ENCODE results near the gene UBXN1. TPM values are rescaled to one million over a fixed set of nuclear protein-coding genes. Genes with fewer than 3 reads are reported as not detected.
"Not testable (repeated sequence)": the region's sequence is repeated elsewhere in the genome, so short reads cannot be mapped to it uniquely, and the experiment has no call there.

UBXN1 gene
- total RNA-seq, 4 donors from 2014 or later: 135 to 196 (median 167) TPM

DNA sequence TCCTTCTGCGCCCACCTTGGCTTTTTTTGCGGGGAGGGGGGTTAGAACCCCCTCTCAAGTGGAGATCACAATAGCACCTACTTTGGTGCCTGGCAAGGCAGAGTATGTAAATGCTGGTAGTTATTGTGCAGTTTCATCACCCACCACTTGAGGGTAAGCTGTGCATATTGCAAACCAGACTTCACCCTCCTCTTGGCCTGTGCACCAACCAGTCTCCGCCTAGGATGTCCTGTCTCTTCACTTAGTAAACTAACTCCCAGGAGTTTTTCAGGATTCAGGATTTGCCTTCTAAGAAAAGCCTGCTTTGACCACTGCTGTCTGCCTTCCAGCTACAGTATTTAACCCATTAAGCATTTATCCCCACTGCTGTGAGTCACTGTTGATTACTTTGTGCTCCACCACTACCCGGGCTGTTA, 2.0 kb upstream of the UBXN1 start:
- DNase-seq (ENCODE audit: low spot score): no peak
- peak; percentile 70 for ATAC-seq (ENCODE audit: low FRiP score)

DNA sequence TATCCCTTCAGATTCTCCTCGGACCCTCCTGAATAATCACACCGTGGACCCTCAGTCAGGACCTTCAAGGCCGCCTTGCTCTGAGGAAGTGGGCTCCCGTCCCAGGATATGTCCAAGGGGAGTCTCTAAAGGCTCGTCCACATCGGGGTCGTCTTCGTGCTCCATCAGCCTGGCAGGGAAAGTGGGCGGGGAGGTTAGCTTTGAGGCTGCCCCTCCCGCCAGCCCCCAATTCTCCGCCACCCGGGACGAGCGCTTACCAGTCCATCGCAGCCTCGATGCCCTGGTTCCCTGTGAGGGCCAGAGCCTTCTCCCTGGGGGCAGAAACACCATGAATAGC, 472 bp downstream of the UBXN1 start:
- ATAC-seq (ENCODE audit: low FRiP score): no peak
- TF ChIP-seq, protein P1, sequence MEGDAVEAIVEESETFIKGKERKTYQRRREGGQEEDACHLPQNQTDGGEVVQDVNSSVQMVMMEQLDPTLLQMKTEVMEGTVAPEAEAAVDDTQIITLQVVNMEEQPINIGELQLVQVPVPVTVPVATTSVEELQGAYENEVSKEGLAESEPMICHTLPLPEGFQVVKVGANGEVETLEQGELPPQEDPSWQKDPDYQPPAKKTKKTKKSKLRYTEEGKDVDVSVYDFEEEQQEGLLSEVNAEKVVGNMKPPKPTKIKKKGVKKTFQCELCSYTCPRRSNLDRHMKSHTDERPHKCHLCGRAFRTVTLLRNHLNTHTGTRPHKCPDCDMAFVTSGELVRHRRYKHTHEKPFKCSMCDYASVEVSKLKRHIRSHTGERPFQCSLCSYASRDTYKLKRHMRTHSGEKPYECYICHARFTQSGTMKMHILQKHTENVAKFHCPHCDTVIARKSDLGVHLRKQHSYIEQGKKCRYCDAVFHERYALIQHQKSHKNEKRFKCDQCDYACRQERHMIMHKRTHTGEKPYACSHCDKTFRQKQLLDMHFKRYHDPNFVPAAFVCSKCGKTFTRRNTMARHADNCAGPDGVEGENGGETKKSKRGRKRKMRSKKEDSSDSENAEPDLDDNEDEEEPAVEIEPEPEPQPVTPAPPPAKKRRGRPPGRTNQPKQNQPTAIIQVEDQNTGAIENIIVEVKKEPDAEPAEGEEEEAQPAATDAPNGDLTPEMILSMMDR (IDR thresholded peaks at IDR 0.05): no peak

More for the DNA sequence above, 2.0 kb upstream of the UBXN1 start:
- TF ChIP-seq, protein P1 (IDR thresholded peaks at IDR 0.05): no peak

DNA sequence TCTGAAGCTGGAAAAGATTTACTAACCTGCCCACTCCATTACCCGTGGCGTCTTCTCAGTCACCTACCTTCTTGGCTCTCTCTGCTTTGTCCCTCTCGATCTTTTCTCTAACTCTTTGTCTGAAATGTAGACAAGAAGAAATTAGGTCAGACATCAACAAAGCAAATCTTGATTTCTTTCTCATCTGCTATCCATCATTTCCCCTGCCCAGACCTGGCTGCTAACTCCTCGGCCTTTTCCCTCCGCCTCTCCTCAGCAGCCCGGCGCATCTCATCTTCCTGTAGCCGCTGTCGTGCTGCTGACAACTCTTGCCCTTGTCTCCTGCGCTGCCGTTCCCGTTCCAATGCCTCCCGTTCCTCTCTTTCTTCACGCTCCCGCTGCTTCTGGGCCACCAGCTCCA, 1.2 kb downstream of the UBXN1 start:
- DNase-seq (ENCODE audit: low spot score) (no peak), ATAC-seq (ENCODE audit: low FRiP score) (no peak)
- TF ChIP-seq, protein P1 (IDR thresholded peaks at IDR 0.05): no peak

More for the DNA sequence above, 472 bp downstream of the UBXN1 start:
- no peak for DNase-seq (ENCODE audit: low spot score)

DNA sequence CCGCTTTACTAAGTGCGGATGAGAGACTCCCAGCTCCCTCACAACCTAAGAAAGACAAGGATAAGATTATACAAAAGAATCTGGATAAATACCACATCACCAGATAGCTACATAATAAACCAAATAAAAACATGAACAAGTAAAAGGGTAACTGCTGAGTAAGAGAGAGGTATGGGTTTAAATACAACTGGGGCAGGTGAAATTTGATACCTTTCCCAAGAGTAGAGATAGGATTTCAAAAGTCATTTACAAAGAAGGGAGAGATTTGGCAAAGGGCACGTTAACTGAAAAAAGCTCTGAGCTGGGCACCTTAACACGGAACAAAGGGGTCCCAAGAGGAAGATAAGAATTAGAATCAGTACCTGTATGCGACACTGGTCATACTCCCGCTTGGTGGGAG, 1.7 kb downstream of the UBXN1 start:
- DNase-seq (ENCODE audit: low spot score): no peak
- TF ChIP-seq, protein P1 (IDR thresholded peaks at IDR 0.05): no peak
- no peak for ATAC-seq (ENCODE audit: low FRiP score)

DNA sequence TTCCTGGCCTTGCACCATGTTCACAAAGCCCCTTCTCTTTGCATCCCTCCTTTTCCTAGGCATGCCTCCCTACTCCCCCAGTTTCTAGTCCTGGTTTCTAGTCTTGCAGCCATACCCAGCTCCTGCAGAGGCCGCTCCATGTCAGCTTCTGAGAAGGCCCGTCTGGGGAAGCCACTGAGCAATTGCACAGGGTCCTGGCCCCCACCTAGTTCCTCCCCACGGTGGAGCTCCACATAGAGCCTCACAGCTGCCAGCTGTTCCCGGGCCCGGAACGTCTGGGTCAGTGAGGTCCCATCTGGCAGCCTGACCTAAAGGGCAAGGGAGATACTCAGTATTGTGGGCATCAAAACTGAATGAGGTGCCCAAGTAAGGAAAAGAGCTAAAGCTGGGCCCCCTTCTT, 2.2 kb downstream of the UBXN1 start:
- DNase-seq (ENCODE audit: low spot score) (no peak), ATAC-seq (ENCODE audit: low FRiP score) (no peak)
- TF ChIP-seq, protein P1 (IDR thresholded peaks at IDR 0.05): no peak

DNA sequence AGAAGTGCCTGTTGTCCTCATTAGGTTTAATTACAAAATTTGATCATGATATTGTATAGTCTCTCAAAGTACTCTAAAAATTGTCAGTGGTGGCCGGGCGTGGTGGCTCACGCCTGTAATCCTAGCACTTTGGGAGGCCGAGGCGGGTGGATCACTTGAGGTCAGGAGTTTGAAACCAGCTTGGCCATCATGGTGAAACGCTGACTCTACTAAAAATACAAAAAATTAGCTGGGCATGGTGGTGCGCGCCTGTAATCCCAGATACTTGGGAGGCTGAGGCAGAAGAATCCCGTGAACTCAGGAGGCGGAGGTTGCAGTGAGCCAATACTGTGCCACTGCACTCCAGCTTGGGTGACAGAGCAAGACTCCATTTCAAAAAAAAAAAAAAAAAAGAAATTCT, 3.5 kb downstream of the UBXN1 start:
- not testable (repeated sequence) for DNase-seq (ENCODE audit: low spot score); ATAC-seq (ENCODE audit: low FRiP score)

DNA sequence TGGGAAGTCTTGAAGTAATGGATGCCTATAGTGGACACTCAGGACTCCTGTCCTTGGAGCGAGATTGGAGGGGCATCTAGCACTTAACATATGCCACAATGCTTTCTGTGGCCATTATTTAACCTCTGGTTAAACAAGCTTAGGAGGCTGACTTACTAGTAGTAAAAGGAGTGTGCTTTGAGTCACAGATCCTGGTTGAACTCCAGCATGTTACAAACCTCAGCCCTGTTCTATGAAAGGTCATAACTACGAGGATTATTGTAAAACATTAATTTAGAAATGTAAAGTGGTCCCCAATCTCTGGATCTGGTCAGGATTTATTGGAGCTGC, 5.7 kb downstream of the UBXN1 start:
- DNase-seq (ENCODE audit: low spot score) (no peak), ATAC-seq (ENCODE audit: low FRiP score) (no peak)
- TF ChIP-seq, protein P1 (IDR thresholded peaks at IDR 0.05): no peak

All from omental fat pad (tissue), 4 donors.